CD14-positive monocyte (primary cell): ENCODE results near the gene SLC38A10. TPM values are rescaled to one million over a fixed set of nuclear protein-coding genes. Genes with fewer than 3 reads are reported as not detected.

Experiments
- DNase-seq, 3 donors: peaks; one replicate each; pipeline ENCODE4 v3.0.0-alpha.2; 2011 to 2022
- H2AFZ ChIP-seq: 2 replicates; pipeline ENCODE4 v1.6.0; 2012; ENCODE audit warnings: mild to moderate bottlenecking, low read depth, low read length, inconsistent platforms; ENCODE audit not compliant: insufficient read depth, poor library complexity, severe bottlenecking
- H3K27ac ChIP-seq, 2 donors: 1 replicate in 1 of 2; 2 replicates in 1 of 2; pipeline ENCODE4 v1.5.1; 2012 to 2013; ENCODE audit warnings: low read length in 2 of 2, control low read depth in 1 of 2, inconsistent platforms in 1 of 2, low read depth in 1 of 2, mild to moderate bottlenecking in 1 of 2
- H3K27me3 ChIP-seq, 2 donors: one replicate each; pipeline versions ENCODE4 v1.6.0 to v1.6.1; 2011 to 2013; ENCODE audit warnings: low read length in 2 of 2; ENCODE audit not compliant: control insufficient read depth in 2 of 2, insufficient read depth in 2 of 2
- H3K36me3 ChIP-seq, 2 donors: replicated peaks in 1 of 2; 1 replicate in 1 of 2; 2 replicates in 1 of 2; pipeline versions ENCODE4 v1.5.1 to v1.6.1; 2012 to 2013; ENCODE audit warnings: low read length in 2 of 2, control low read depth in 1 of 2, inconsistent platforms in 1 of 2, mild to moderate bottlenecking in 1 of 2; ENCODE audit not compliant: insufficient read depth in 2 of 2, control insufficient read depth in 1 of 2
- H3K4me1 ChIP-seq, 2 donors: 1 replicate in 1 of 2; 2 replicates in 1 of 2; pipeline versions ENCODE4 v1.5.1 to v1.6.1; 2012 to 2013; ENCODE audit warnings: low read length in 2 of 2, control low read depth in 1 of 2, inconsistent platforms in 1 of 2, mild to moderate bottlenecking in 1 of 2, moderate library complexity in 1 of 2; ENCODE audit not compliant: insufficient read depth in 2 of 2, control insufficient read depth in 1 of 2
- H3K4me2 ChIP-seq: replicated peaks from 2 replicates; pipeline ENCODE3; 2012; ENCODE audit warnings: low read length, moderate library complexity, mild to moderate bottlenecking; ENCODE audit not compliant: poor library complexity, severe bottlenecking; ENCODE audit errors: extremely low read depth
- H3K4me3 ChIP-seq, 3 experiments: fragments of 200-600 bp in 1 of 3; sonication (generic) in 1 of 3; replicated peaks in 1 of 3; 1 replicate in 2 of 3; 2 replicates in 1 of 3; pipeline ENCODE4 v1.5.1; 2011 to 2013; ENCODE audit warnings: low read length in 3 of 3, mild to moderate bottlenecking in 3 of 3, control low read depth in 2 of 3, low read depth in 2 of 3, inconsistent platforms in 1 of 3, moderate library complexity in 1 of 3
- H3K79me2 ChIP-seq: 2 replicates; pipeline ENCODE4 v1.6.0; 2012; ENCODE audit warnings: mild to moderate bottlenecking, control low read depth, inconsistent platforms, low read length, moderate library complexity; ENCODE audit not compliant: insufficient read depth
- H3K9ac ChIP-seq: 2 replicates; pipeline ENCODE4 v1.6.0; 2017; ENCODE audit warnings: low read length, mild to moderate bottlenecking; ENCODE audit not compliant: insufficient read depth, poor library complexity, severe bottlenecking
- H3K9me3 ChIP-seq, 2 donors: replicated peaks in 1 of 2; 1 replicate in 1 of 2; 2 replicates in 1 of 2; pipeline versions ENCODE4 v1.5.1 to v1.6.1; 2012 to 2013; ENCODE audit warnings: low read length in 2 of 2, control low read depth in 1 of 2; ENCODE audit not compliant: control insufficient read depth in 1 of 2, insufficient read depth in 1 of 2
- H4K20me1 ChIP-seq: 2 replicates; pipeline ENCODE4 v1.6.0; 2012; ENCODE audit warnings: mild to moderate bottlenecking, low read length, control low read depth, moderate library complexity; ENCODE audit not compliant: insufficient read depth
- H3K27ac Mint-ChIP-seq, 7 donors: one replicate each; pipeline ENCODE4 v1.8.0; 2020; ENCODE audit warnings: mild to moderate bottlenecking in 7 of 7, mixed read lengths in 7 of 7, moderate library complexity in 6 of 7, inconsistent platforms in 2 of 7
- H3K27me3 Mint-ChIP-seq, 3 donors: one replicate each; pipeline ENCODE4 v1.8.0; 2021 to 2022; ENCODE audit warnings: low read depth in 3 of 3, mild to moderate bottlenecking in 3 of 3, mixed read lengths in 3 of 3, moderate library complexity in 3 of 3, inconsistent platforms in 1 of 3
- H3K36me3 Mint-ChIP-seq, 2 donors: one replicate each; pipeline ENCODE4 v1.8.0; 2020; ENCODE audit warnings: mixed read lengths in 2 of 2, inconsistent platforms in 1 of 2, mild to moderate bottlenecking in 1 of 2
- H3K4me1 Mint-ChIP-seq: one replicate; pipeline ENCODE4 v1.8.0; 2020; ENCODE audit warnings: mild to moderate bottlenecking, mixed read lengths
- H3K4me3 Mint-ChIP-seq, 2 donors: one replicate each; pipeline ENCODE4 v1.8.0; 2020; ENCODE audit warnings: mild to moderate bottlenecking in 2 of 2, mixed read lengths in 2 of 2, moderate library complexity in 1 of 2
- H3K9me3 Mint-ChIP-seq, 7 donors: one replicate each; pipeline ENCODE4 v1.8.0; 2020 to 2022; ENCODE audit warnings: mixed read lengths in 7 of 7, mild to moderate bottlenecking in 6 of 7, moderate library complexity in 6 of 7, inconsistent platforms in 2 of 7
- WGBS: methylation state at CpG from one replicate; pipeline ENCODE4 v1.1.5; 2013; ENCODE audit warnings: missing lambda C conversion rate; ENCODE audit not compliant: insufficient coverage; 5-methylcytosine and 5-hydroxymethylcytosine counted together
- intact Hi-C, 2 donors: fragments of 100-400 bp; cut with micrococcal nuclease; formaldehyde crosslinking; loops; one replicate each; pipeline versions ENCODE4 v1.15.0 to v1.15.1; 2023
- polyA plus RNA-seq, 3 donors: library from polyadenylated mRNA; depleted of rRNA in 1 of 3; unstranded in 2 of 3; stranded (reverse) in 1 of 3; fragments of 300-500 nt in 2 of 3; fragments of >200 nt in 1 of 3; fragmentation: Illumina TruSeq in 2 of 3; gene quantifications; 1 replicate in 2 of 3; 2 replicates in 1 of 3; pipeline ENCODE4 v1.2.3, GENCODE V29; 2012 to 2021
- TF ChIP-seq, protein P1 (sequence below): fragments of 200-600 bp; IDR thresholded peaks from one replicate; pipeline ENCODE4 v1.8.0; 2022; ENCODE audit warnings: antibody characterized with exemption, mild to moderate bottlenecking

SLC38A10 gene
- polyA plus RNA-seq, 3 donors = 50.8 to 76.1 (median 68.4) TPM

DNA sequence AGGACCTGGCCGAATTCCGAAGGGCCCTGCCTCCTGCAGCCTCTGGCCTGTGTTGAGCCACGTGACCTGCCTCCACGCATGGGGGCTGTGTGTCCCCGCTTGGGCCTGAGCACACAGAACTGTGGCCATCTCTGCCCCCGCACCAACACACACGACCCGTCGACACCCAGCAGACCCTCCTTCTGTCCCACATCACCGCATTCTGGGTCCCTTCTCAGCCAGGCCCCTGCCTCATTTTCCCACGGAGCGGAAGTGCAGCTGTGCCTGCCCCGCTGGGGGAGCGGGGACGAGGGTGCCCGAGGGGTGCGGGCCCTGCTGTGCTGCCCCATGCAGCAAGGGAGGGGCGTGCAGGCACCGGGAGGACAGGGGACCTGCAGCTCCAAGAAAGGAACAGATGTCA, 37.6 kb downstream of the SLC38A10 start:
- intact Hi-C loops = loop anchor here in 1 of 2 donors (5.0 kb wide), 1 partner anchor 280 kb away; no protein-coding TSS in a partner anchor
- Histone ChIP-seq H3K27me3 (no peaks in the 10 kb centered on the region), H3K4me3 (no peak overlapping the region), H3K9ac (no peak overlapping the region), H3K4me1 (peaks cover 18 to 22% of the 10 kb centered on the region in 2 donors), H3K36me3 (peaks cover 60 to 71% of the 10 kb centered on the region in 2 donors), H3K27ac (no peak overlapping the region), H2AFZ (no peak overlapping the region), H3K9me3 (no peaks in the 10 kb centered on the region), H3K79me2 (peaks cover 39% of the 10 kb centered on the region), H4K20me1 (peaks cover 91% of the 10 kb centered on the region), H3K4me2 (no peak overlapping the region)
- Mint-ChIP-seq H3K9me3 (peaks cover 0 to 2% (median 0%) of the 10 kb centered on the region in 7 donors), H3K27me3 (peaks cover 0 to 2% (median 0%) of the 10 kb centered on the region in 3 donors), H3K27ac (peak overlapping the region in 3 of 7 donors; percentile 1 to 84 (median 24)), H3K4me3 (no peak overlapping the region), H3K36me3 (peaks cover 60 to 75% of the 10 kb centered on the region in 2 donors), H3K4me1 (peaks cover 27% of the 10 kb centered on the region)
- DNase-seq = no peak
- 96% methylated on average over 19 of the region's 19 CpGs for WGBS
- TF ChIP-seq, protein P1, sequence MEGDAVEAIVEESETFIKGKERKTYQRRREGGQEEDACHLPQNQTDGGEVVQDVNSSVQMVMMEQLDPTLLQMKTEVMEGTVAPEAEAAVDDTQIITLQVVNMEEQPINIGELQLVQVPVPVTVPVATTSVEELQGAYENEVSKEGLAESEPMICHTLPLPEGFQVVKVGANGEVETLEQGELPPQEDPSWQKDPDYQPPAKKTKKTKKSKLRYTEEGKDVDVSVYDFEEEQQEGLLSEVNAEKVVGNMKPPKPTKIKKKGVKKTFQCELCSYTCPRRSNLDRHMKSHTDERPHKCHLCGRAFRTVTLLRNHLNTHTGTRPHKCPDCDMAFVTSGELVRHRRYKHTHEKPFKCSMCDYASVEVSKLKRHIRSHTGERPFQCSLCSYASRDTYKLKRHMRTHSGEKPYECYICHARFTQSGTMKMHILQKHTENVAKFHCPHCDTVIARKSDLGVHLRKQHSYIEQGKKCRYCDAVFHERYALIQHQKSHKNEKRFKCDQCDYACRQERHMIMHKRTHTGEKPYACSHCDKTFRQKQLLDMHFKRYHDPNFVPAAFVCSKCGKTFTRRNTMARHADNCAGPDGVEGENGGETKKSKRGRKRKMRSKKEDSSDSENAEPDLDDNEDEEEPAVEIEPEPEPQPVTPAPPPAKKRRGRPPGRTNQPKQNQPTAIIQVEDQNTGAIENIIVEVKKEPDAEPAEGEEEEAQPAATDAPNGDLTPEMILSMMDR = no peak

DNA sequence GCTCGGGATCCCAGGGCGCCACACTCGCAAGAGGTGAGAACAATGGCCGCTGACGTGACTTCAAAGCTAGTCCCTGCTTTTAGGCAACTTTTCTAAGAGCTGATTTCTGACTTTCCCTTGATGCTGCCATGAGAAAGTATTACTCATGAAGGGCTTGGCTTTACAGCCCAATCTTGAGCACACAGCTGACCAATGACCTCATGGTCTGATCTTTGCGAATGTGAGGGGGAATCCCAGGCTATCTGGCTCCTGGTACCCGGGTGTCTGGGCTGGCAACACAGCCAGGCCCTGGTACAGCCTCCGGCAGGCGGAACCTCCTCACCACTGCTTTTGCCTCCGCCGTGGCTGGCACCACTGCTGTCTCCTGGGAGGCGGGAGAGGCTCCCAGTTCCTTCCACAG, 38.5 kb downstream of the SLC38A10 start:
- peaks cover 0 to 2% (median 0%) of the 10 kb centered on the region in 3 donors for H3K27me3 Mint-ChIP-seq
- Histone ChIP-seq H3K9me3 (no peaks in the 10 kb centered on the region), H3K9ac (no peak overlapping the region), H3K4me1 (peaks cover 18 to 22% of the 10 kb centered on the region in 2 donors), H3K27me3 (no peaks in the 10 kb centered on the region), H2AFZ (no peak overlapping the region), H3K36me3 (peaks cover 60 to 71% of the 10 kb centered on the region in 2 donors), H3K79me2 (peaks cover 38% of the 10 kb centered on the region), H4K20me1 (peaks cover 91% of the 10 kb centered on the region), H3K4me2 (no peak overlapping the region), H3K4me3 (no peak overlapping the region), H3K27ac (no peak overlapping the region)
- H3K9me3 Mint-ChIP-seq = peaks cover 0 to 2% (median 0%) of the 10 kb centered on the region in 7 donors
- H3K4me3 Mint-ChIP-seq = no peak overlapping the region
- peaks cover 27% of the 10 kb centered on the region for H3K4me1 Mint-ChIP-seq
- H3K27ac Mint-ChIP-seq = peak overlapping the region in 2 of 7 donors; percentile 13 to 28
- DNase-seq = peak in 1 of 3 donors; percentile 47
- TF ChIP-seq, protein P1 = no peak
- WGBS = 93% methylated on average over 9 of the region's 12 CpGs
- H3K36me3 Mint-ChIP-seq = peaks cover 61 to 75% of the 10 kb centered on the region in 2 donors
- intact Hi-C loops = loop anchor here in 1 of 2 donors (5.0 kb wide), 1 partner anchor 281 kb away; no protein-coding TSS in a partner anchor
